AG04450 (cell line): Measurements from ENCODE around the gene DCAF4L1. TPM values are rescaled to one million over a fixed set of nuclear protein-coding genes. Genes with fewer than 3 reads are reported as not detected.

ENCODE experiments used
- CTCF ChIA-PET: fragments of 300-600, 350-600 bp; formaldehyde crosslinking; extraction: SDS; loops from one replicate; lab custom pipeline; 2022; ENCODE audit warnings: antibody characterized with exemption, inconsistent platforms; lab: Charles Lee
- POLR2A ChIA-PET: fragments of 350-600 bp; formaldehyde crosslinking; extraction: SDS; loops from one replicate; lab custom pipeline; 2021; ENCODE audit warnings: antibody characterized with exemption, inconsistent platforms; lab: Yijun Ruan, JAX
- DNase-seq: peaks from one replicate; pipeline ENCODE4 v3.0.0-alpha.2; 2011; ENCODE audit warnings: low read depth, low spot score
- H3K27ac ChIP-seq: one replicate; pipeline ENCODE4 v1.5.1; 2012; ENCODE audit warnings: low read depth, low read length, control low read depth
- H3K27me3 ChIP-seq: one replicate; pipeline ENCODE4 v1.6.0; 2012; ENCODE audit warnings: low read length; ENCODE audit not compliant: control insufficient read depth, insufficient read depth
- H3K4me3 ChIP-seq: 2 replicates; pipeline ENCODE4 v1.5.1; 2011; ENCODE audit warnings: mild to moderate bottlenecking, low read depth, low read length, control low read depth
- H3K9me3 ChIP-seq: 2 replicates; pipeline ENCODE4 v1.5.1; 2012; ENCODE audit warnings: low read length; ENCODE audit not compliant: control insufficient read depth, insufficient read depth
- CTCF ChIP-seq: IDR thresholded peaks from 2 replicates; pipeline ENCODE4 v1.5.1; 2011; ENCODE audit warnings: low read depth, low read length, control low read depth, inconsistent platforms
- polyA plus RNA-seq: library from polyadenylated mRNA; depleted of rRNA; stranded (reverse); fragments of >200 nt; gene quantifications from 2 replicates; pipeline ENCODE4 v1.2.3, GENCODE V29; 2011

DCAF4L1 gene
- polyA plus RNA-seq, 1 experiment, result 0.04 TPM

- no peak for TF ChIP-seq CTCF
- ChIA-PET CTCF (no interaction called here), POLR2A (no interaction called here)
- H3K9me3 ChIP-seq, result no peaks in the 10 kb centered on the region
- no peak overlapping the region for H3K4me3 ChIP-seq
- H3K27me3 ChIP-seq, result no peaks in the 10 kb centered on the region
- DNase-seq, result no peak
- H3K27ac ChIP-seq, result no peak overlapping the region
These were observed 38.0 kb upstream of the DCAF4L1 start for GRCh38 chr4:41943506-41943905.

GRCh38 chr4:41944089-41944488, 37.5 kb upstream of the DCAF4L1 start:
- Histone ChIP-seq H3K27ac (no peak overlapping the region), H3K27me3 (no peaks in the 10 kb centered on the region), H3K4me3 (no peak overlapping the region), H3K9me3 (no peaks in the 10 kb centered on the region)
- CTCF ChIA-PET, result no interaction called here
- TF ChIP-seq CTCF, result no peak
- DNase-seq, result no peak
- POLR2A ChIA-PET, result no interaction called here

- ChIA-PET POLR2A (no interaction called here), CTCF (interaction anchor here (1.5 kb wide), 1 partner anchor 14 kb away, joined by 4 read pairs; no protein-coding TSS in a partner anchor)
- no peak for TF ChIP-seq CTCF
- Histone ChIP-seq H3K27me3 (no peaks in the 10 kb centered on the region), H3K27ac (no peak overlapping the region), H3K9me3 (no peaks in the 10 kb centered on the region), H3K4me3 (no peak overlapping the region)
- DNase-seq, result no peak
These were observed 32.0 kb upstream of the DCAF4L1 start for GRCh38 chr4:41949531-41949930.

GRCh38 chr4:41957634-41958033, 23.9 kb upstream of the DCAF4L1 start:
- no peaks in the 10 kb centered on the region for H3K9me3 ChIP-seq
- H3K27me3 ChIP-seq, result no peaks in the 10 kb centered on the region
- ChIA-PET CTCF (interaction anchor here (0.8 to 1.0 kb wide), 2 partner anchors 22 to 34 kb away, joined by 3 to 4 read pairs; partner anchors contain the start of gene TMEM33), POLR2A (no interaction called here)
- no peak for DNase-seq
- TF ChIP-seq CTCF, result peak; percentile 37
- H3K27ac ChIP-seq, result no peak overlapping the region
- H3K4me3 ChIP-seq, result no peak overlapping the region

GRCh38 chr4:41963105-41963504, 18.5 kb upstream of the DCAF4L1 start:
- H3K4me3 ChIP-seq, result no peak overlapping the region
- ChIA-PET POLR2A (no interaction called here), CTCF (interaction anchor here (0.6 to 1.6 kb wide), 6 partner anchors 8 to 50 kb away, joined by 3 to 9 read pairs (median 5); no protein-coding TSS in a partner anchor)
- TF ChIP-seq CTCF, result peak; percentile 46
- no peak for DNase-seq
- H3K9me3 ChIP-seq, result no peaks in the 10 kb centered on the region
- H3K27ac ChIP-seq, result no peak overlapping the region
- no peaks in the 10 kb centered on the region for H3K27me3 ChIP-seq
